SK-N-MC (cell line): ENCODE measurements around the gene RNF213.

Source experiments
- EZH2 ChIP-seq: fragments of 200-600 bp; sonication (generic); IDR thresholded peaks from one replicate; pipeline ENCODE4 v1.6.1; 2017; ENCODE audit warnings: antibody characterized with exemption
- FOXP2 ChIP-seq: optimal IDR thresholded peaks from 2 replicates; pipeline ENCODE3; 2011; ENCODE audit warnings: mild to moderate bottlenecking, moderate library complexity; ENCODE audit not compliant: insufficient read depth; ENCODE audit errors: extremely low read length, control extremely low read depth
- POLR2AphosphoS5 ChIP-seq: IDR thresholded peaks from 2 replicates; pipeline ENCODE4 v1.6.1; 2012; ENCODE audit warnings: mild to moderate bottlenecking, low read depth, low read length, borderline replicate concordance

DNA sequence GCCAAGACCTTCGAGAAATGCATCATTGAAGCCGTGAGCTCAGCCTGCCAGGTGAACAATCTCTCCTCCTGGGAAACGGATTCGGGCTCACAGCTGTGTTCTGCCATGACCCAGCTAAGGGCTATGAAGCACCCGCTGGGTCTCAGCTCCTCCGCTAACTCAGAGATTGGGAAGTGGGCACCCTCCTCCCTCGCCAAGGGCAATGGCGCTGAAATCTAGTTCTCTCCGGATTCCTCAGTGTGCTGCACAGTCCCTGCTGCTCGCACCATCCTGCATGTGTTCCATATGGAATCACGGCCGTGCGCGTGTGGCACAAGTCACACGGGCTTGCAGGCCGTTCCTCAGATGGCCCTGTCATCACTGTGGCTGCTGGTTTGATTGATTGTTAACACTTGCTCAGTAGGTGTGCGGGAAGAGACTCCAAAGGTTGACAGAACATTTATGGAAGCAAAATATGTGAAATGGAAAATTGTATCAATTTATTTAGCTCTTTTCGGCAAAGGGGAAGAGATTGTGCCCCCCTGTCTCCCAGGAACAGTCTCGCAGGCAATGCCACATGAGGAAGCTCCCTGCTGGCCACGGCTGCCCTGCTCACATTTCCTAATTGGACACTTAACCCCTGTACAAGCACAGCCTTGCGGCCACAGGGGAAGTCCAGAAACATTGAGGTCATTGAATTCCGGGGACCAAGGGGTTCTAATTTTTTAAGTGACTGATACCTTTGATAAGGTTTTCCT is 58.8 kb downstream of the RNF213 start:
- TF ChIP-seq EZH2 (no peak), FOXP2 (no peak), POLR2AphosphoS5 (no peak)
